NCI-H1092 (cell line): Measurements from ENCODE around the gene ERC2.

Source experiments
- DNase-seq: peaks from one replicate; lab custom pipeline; 2025; lab: John Stamatoyannopoulos, UW

Gene ERC2

GRCh38 chr3:55675478-55675877 is 792.8 kb downstream of the ERC2 start:
- no peak for DNase-seq

- no peak for DNase-seq
These were observed 794.5 kb downstream of the ERC2 start for GRCh38 chr3:55673764-55674163.

DNA sequence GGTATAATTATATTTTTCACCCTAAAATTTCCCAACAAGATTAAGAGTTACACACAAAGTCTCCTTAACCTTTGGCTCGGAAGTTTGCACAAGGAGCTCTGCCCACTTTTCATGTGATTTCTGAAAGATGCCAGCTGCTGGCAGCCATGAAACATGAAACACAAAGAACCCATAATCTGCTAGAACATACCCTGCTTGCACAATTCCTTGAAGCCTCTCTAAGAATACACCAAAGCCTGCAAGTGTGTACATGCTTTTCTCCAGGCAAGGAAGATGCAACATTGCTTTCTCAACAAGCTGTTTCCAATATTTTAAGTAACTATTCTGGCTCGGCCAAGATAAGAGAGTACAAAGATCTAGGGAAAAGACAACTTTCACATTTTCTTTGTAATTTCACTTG is 799.1 kb downstream of the ERC2 start:
- DNase-seq: no peak

- DNase-seq: no peak
These were observed 799.9 kb downstream of the ERC2 start for GRCh38 chr3:55668359-55668758.

- no peak for DNase-seq
These were observed 803.9 kb downstream of the ERC2 start for GRCh38 chr3:55664387-55664786.

- DNase-seq: no peak
These were observed 805.6 kb downstream of the ERC2 start for GRCh38 chr3:55662683-55663082.

- no peak for DNase-seq
These were observed 806.7 kb downstream of the ERC2 start for GRCh38 chr3:55661571-55661970.

- DNase-seq: no peak
These were observed 807.1 kb downstream of the ERC2 start for GRCh38 chr3:55661141-55661540.

GRCh38 chr3:55660642-55661041 is 807.6 kb downstream of the ERC2 start:
- DNase-seq: no peak

- no peak for DNase-seq
These were observed 808.6 kb downstream of the ERC2 start for GRCh38 chr3:55659701-55660100.

GRCh38 chr3:55658690-55659562 is 809.3 kb downstream of the ERC2 start:
- no peak for DNase-seq

GRCh38 chr3:55658270-55658669 is 810.0 kb downstream of the ERC2 start:
- no peak for DNase-seq

DNA sequence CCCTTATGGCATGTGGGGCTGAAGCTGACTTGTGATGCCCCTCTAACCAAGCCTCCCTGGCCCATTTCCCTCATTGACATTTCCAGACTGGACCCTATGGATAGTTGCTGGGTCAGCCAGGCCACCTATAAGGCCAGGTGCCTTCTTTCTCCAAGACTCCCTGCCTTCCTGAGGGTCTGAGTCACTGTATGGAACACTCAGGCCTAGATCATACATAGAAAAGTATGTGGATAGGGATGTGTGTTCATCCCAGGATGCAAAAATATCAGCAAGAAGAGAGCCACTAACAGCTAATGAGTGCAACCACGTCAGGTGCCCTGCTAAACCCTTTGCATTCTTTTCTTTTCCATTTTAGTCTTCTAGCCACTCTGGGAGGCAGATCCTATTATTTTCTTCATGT is 812.7 kb downstream of the ERC2 start:
- no peak for DNase-seq

GRCh38 chr3:55654123-55654760 is 814.0 kb downstream of the ERC2 start:
- DNase-seq: no peak

DNA sequence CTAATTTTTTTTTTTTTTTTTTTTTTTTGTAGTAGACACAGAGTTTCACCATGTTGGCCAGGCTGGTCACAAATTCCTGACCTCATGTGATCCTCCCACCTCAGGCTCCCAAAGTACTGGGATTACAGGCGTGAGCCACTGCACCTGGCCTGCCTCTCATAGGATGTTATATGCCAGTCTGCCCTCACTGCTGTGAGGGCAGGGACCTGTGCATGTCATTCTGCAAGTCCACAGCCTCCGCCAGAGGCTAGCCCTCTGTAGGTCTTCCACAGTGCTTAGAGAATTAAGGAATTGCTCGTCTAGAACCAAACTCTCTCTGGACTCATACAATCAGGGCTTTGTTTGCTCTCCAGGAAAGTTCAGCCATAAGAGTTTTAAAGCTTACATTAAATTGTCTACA is 817.3 kb downstream of the ERC2 start:
- DNase-seq: no peak

DNA sequence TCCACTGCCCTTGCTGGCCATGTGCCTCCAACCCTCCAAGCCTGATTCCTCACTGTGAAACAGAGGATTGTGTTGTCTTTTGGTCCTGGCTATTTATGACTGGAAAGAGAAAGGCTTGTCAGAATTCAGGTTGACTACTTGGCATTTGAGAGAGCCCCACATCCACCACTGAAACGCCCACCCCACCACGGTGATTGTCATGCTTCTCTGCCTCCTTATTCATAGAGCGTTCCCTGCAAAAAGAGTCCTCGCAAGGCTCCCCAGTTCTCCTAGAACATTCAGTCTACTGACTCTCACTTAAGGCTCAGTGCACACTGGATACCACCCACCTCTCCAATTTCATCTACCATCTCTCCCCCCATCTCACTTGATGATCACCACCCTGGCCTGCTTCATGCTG is 818.3 kb downstream of the ERC2 start:
- no peak for DNase-seq

DNA sequence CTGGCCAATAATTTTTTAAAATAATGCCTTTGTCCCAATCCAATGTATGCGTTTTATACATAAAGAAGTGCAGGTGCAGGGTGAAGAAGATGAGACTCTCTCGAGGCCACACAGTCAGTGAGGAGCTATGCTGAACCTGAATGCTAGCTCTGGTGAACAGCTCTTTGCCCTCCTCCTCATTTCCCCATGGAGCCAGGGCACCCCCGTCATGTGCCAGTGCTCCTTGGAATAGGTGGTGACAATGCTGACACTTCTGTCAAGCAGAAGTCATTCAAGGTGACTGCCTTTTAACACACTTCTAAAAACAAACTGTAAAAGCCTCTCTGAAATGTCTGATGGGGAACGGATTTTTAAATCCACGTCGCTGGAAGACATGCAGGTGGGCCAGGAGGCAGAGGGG is 818.7 kb downstream of the ERC2 start:
- DNase-seq: no peak

DNA sequence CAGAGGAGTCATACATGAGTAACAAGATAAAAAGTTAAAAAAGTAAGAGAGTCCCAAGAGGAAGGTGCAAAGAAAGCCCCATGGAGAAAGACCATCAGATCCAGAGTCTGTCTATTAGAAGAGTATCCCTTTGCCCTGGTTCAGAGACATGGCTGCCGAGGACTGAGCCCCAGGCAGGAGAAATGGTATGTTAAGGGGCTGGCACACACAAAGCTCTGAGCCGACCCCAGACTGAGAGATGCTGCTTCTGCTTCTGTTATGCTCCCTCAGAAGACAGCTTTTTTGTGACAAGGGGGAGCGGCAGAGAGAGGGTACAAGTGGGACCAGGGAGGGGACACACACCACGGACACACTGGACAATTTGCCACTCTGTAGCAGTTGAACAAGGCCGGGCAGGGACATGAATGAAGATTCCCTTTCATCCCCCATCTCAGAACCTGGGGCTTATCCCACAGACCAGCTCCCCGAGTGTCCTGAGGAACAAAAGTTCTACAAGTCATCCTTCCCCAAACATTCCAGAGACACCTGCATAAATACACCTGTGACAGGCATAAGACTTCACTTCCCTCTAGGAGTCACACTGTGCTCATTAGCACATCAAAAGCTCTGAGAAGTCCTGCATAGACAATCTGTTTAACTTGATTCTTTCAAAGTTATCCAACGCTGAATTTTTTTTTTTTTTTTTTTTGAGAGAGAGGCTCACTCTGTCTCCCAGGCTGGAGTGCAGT is 819.5 kb downstream of the ERC2 start:
- no peak for DNase-seq

- no peak for DNase-seq
These were observed 820.6 kb downstream of the ERC2 start for GRCh38 chr3:55647670-55648069.

DNA sequence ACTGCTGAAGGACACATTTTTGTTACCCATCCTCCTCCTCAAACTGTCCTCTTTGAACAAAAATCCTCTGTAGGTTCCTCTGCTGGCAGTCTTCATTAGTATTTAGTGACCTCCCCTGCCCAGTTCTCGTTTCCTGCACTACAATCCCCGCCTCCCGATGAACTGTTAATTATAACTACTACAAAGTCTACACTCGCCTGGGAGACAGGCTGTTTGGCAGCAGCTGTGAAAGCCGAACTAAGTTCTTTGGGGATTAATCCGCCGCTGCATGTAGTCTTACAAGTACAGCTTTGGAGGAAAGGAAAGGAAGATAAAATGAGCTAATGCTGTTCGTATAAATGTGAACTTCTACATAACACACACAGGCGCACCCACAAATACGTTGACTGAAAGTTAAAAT is 821.2 kb downstream of the ERC2 start:
- no peak for DNase-seq

DNA sequence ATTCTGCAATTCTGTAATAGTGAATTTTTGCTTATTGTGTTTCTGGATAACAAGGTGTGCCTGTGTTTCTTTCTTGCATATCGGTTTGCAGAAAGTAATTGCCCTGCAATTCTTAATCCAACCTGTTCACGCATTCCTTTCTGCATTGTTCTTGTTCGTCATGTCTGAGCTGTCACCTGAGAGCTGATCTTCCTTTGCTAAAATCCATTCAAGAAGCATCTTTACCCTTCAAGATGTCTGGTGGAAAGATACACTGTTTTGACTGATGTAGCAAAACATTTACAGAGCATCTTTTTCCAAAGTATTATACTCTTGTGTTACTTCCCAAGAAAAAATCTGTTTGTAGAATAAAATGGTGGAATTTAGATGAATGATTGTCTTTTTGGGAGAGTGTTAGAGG is 822.1 kb downstream of the ERC2 start:
- DNase-seq: no peak

GRCh38 chr3:55645422-55645821 is 822.8 kb downstream of the ERC2 start:
- no peak for DNase-seq

DNA sequence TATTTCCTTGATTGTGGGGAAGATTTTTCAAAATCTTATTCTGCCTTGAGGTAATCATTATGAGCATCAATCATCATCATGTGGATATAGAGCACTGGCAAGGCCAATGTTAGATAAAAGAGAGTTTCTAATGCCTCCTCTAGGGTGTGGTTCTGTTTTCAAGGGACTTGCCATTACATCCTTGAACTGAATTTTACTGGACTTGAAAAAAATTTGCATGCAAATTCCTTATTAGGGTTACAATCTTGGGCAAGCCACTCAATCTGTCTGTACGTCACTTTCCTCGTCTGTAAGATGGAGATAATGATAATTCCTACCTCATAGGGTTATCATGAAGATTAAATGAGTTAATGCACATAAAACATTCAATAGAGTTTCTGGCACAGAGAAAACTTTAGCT is 825.0 kb downstream of the ERC2 start:
- DNase-seq: no peak
